Tibial artery (tissue), 4 donors: ENCODE results near the gene DAZAP1.

Experiments
- DNase-seq, 2 donors: peaks; one replicate each; pipeline ENCODE4 v3.0.0-alpha.2; 2019
- H3K27ac ChIP-seq, 2 donors: fragments of 200-600 bp; sonication (generic) in 1 of 2; 1 replicate in 1 of 2; 2 replicates in 1 of 2; pipeline ENCODE4 v1.5.1; 2018 to 2019; ENCODE audit warnings: mild to moderate bottlenecking in 1 of 2
- H3K27me3 ChIP-seq, 2 donors: fragments of 200-600 bp; sonication (generic) in 1 of 2; one replicate each; pipeline versions ENCODE4 v1.5.1 to v1.6.0; 2016 to 2019
- H3K36me3 ChIP-seq, 3 donors: fragments of 200-600 bp; sonication (generic) in 2 of 3; one replicate each; pipeline ENCODE4 v1.5.1; 2016 to 2019; ENCODE audit warnings: mild to moderate bottlenecking in 2 of 3
- H3K4me1 ChIP-seq, 4 donors: fragments of 200-600 bp; sonication (generic) in 2 of 4; 1 replicate in 3 of 4; 2 replicates in 1 of 4; pipeline ENCODE4 v1.5.1; 2016 to 2019
- H3K4me3 ChIP-seq, 2 donors: fragments of 200-600 bp; sonication (generic) in 1 of 2; 1 replicate in 1 of 2; 2 replicates in 1 of 2; pipeline ENCODE4 v1.5.1; 2018 to 2019; ENCODE audit warnings: mild to moderate bottlenecking in 2 of 2
- H3K9me3 ChIP-seq, 3 donors: fragments of 200-600 bp; sonication (generic) in 1 of 3; one replicate each; pipeline ENCODE4 v1.5.1; 2016 to 2019
- CTCF ChIP-seq, 2 experiments: fragments of 200-600 bp in 1 of 2; fragments of 450-650 bp in 1 of 2; IDR thresholded peaks; one replicate each; pipeline ENCODE4 v1.5.1; 2017 to 2019; ENCODE audit warnings: antibody characterized with exemption in 2 of 2, mild to moderate bottlenecking in 1 of 2, moderate library complexity in 1 of 2
- intact Hi-C: fragments of 100-400 bp; cut with DNase I; formaldehyde crosslinking; loops from one replicate; pipeline ENCODE4 v1.15.0; 2023; ENCODE audit warnings: low total_unique reads

The DAZAP1 gene

GRCh38 chr19:1366899-1367870 is 40.2 kb upstream of the DAZAP1 start:
- DNase-seq, result no peak
- Histone ChIP-seq H3K4me3 (no peak overlapping the region), H3K27ac (no peak overlapping the region), H3K27me3 (no peaks in the 10 kb centered on the region), H3K36me3 (peaks cover 58 to 100% (median 95%) of the 10 kb centered on the region in 3 donors), H3K4me1 (peaks cover 0 to 5% (median 3%) of the 10 kb centered on the region in 4 donors), H3K9me3 (no peaks in the 10 kb centered on the region)
- intact Hi-C loops, result no loop called here
- TF ChIP-seq CTCF (IDR thresholded peaks at IDR 0.05), result no peak

GRCh38 chr19:1369214-1369805 is 38.1 kb upstream of the DAZAP1 start:
- no peak for TF ChIP-seq CTCF (IDR thresholded peaks at IDR 0.05)
- H3K4me3 ChIP-seq, result no peak overlapping the region
- H3K27ac ChIP-seq, result no peak overlapping the region
- peaks cover 61 to 100% (median 96%) of the 10 kb centered on the region in 3 donors for H3K36me3 ChIP-seq
- no peaks in the 10 kb centered on the region for H3K9me3 ChIP-seq
- intact Hi-C loops, result no loop called here
- H3K4me1 ChIP-seq, result no peaks in the 10 kb centered on the region
- H3K27me3 ChIP-seq, result no peaks in the 10 kb centered on the region
- no peak for DNase-seq

GRCh38 chr19:1370579-1371361 is 36.6 kb upstream of the DAZAP1 start:
- no peak for DNase-seq
- Histone ChIP-seq H3K27ac (no peak overlapping the region), H3K4me1 (no peaks in the 10 kb centered on the region), H3K36me3 (peaks cover 58 to 93% (median 85%) of the 10 kb centered on the region in 3 donors), H3K9me3 (no peaks in the 10 kb centered on the region), H3K4me3 (no peak overlapping the region), H3K27me3 (no peaks in the 10 kb centered on the region)
- intact Hi-C loops, result loop anchor here (5.0 kb wide), 1 partner anchor 88 kb away; no protein-coding TSS in a partner anchor
- no peak for TF ChIP-seq CTCF (IDR thresholded peaks at IDR 0.05)

GRCh38 chr19:1373042-1373533 is 34.3 kb upstream of the DAZAP1 start:
- Histone ChIP-seq H3K4me3 (no peak overlapping the region), H3K9me3 (no peaks in the 10 kb centered on the region), H3K36me3 (peaks cover 49 to 90% (median 77%) of the 10 kb centered on the region in 3 donors), H3K27me3 (no peaks in the 10 kb centered on the region), H3K4me1 (no peaks in the 10 kb centered on the region), H3K27ac (no peak overlapping the region)
- no peak for DNase-seq
- intact Hi-C loops, result loop anchor here (5.0 kb wide), 1 partner anchor 91 kb away; no protein-coding TSS in a partner anchor
- no peak for TF ChIP-seq CTCF (IDR thresholded peaks at IDR 0.05)

GRCh38 chr19:1373534-1374249 is 33.7 kb upstream of the DAZAP1 start:
- DNase-seq, result no peak
- intact Hi-C loops, result loop anchor here (5.0 kb wide), 1 partner anchor 91 kb away; no protein-coding TSS in a partner anchor
- Histone ChIP-seq H3K36me3 (peaks cover 49 to 90% (median 74%) of the 10 kb centered on the region in 3 donors), H3K9me3 (no peaks in the 10 kb centered on the region), H3K4me3 (no peak overlapping the region), H3K4me1 (no peaks in the 10 kb centered on the region), H3K27me3 (no peaks in the 10 kb centered on the region), H3K27ac (no peak overlapping the region)
- no peak for TF ChIP-seq CTCF (IDR thresholded peaks at IDR 0.05)
